ENCODE measurements around the gene LYG2. TPM values are rescaled to one million over a fixed set of nuclear protein-coding genes. Genes with fewer than 3 reads are reported as not detected.

Gene LYG2
- total RNA-seq, 2 experiments from 2014 or later: not detected

DNA sequence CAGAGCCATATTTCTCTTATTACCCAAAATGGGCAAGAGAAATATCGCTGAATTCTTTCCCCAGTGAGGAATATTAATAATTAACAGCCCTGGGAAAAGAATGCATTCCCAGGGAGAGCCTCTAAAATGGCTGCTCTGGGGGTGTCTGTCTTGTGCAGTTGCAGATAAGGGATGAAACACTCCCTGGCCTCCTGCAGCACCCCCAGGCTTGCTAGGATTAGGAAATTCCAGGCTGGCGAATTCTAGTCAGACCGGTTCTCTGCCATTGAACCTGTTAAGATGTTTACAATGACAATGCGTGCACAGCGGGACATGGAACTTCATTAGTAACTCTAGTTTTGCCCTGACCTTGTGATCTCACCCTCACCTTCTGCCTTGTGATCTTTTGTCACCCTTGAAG lies 50.0 kb downstream of the LYG2 start:
- ChIA-PET POLR2A (no interaction called here), CTCF (no interaction called here)
- Mint-ChIP-seq H3K36me3 (ENCODE audit: low read depth) (peaks cover 11% of the 10 kb centered on the region), H3K27me3 (no peaks in the 10 kb centered on the region), H3K27ac (no peak overlapping the region), H3K9me3 (no peaks in the 10 kb centered on the region), H3K4me1 (ENCODE audit: low read depth) (peaks cover 6% of the 10 kb centered on the region), H3K4me3 (no peak overlapping the region)
- peaks cover 0 to 9% of the 10 kb centered on the region in 2 experiments for H3K9me3 ChIP-seq (ENCODE audit: control insufficient read depth in 1 of 2, insufficient read depth in 1 of 2, low read length in 2 of 2)
- H3K27me3 ChIP-seq (ENCODE audit: control insufficient read depth in 1 of 2, insufficient read depth in 2 of 2, low read length in 2 of 2): no peaks in the 10 kb centered on the region
- intact Hi-C loops (cut with DNase I, micrococcal nuclease): loop anchor here in 1 of 2 experiments (10.0 kb wide), 1 partner anchor 331 kb away; no protein-coding TSS in a partner anchor
- H3K4me1 ChIP-seq (ENCODE audit: insufficient read depth, low read length): no peaks in the 10 kb centered on the region
- TF ChIP-seq CTCF (IDR thresholded peaks at IDR 0.05): no peak
- ATAC-seq (ENCODE audit: poor library complexity): no peak
- DNase-seq: no peak
- H3K4me3 ChIP-seq (ENCODE audit: low read length): no peak overlapping the region
- no peak overlapping the region for H3K27ac ChIP-seq (ENCODE audit: low read depth in 1 of 2, low read length in 2 of 2)
- no peaks in the 10 kb centered on the region for H3K36me3 ChIP-seq (ENCODE audit: insufficient read depth, low read length)

DNA sequence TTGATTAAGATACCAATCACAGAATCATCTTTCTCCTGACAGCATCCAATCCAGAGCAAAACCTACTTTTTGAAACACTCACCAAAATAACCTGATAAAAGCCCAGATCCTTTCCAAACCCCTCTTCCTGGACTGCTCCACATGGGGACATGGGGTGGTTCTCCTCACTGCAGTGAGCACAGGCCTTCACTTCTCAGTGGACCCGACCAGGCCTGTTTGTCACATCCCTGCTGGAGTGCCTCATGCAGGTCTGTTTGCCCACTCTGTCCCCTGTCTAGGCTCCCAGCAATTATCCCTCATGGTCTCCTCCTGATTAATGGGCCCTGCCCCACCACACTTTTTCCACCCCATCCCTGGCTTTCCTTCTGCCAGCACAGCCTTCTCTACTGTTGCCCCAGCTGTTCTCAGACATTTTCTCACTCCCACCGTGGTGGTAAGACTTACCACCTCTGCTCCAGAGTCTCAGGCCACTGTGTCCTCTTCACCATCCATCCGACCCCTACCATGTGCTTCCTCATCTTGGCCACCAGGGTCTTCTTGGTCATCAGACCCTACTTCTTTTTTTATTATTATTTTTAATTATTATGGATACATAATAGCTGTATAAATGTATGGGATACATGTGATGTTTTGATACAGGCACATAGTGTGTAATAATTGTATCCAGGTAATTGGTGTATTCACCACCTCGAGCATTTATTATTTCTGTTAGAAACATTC lies 53.3 kb downstream of the LYG2 start:
- peak overlapping the region; percentile 50 for H3K27ac Mint-ChIP-seq
- no peak for ATAC-seq (ENCODE audit: poor library complexity)
- Histone ChIP-seq H3K27ac (ENCODE audit: low read depth in 1 of 2, low read length in 2 of 2) (no peak overlapping the region), H3K4me1 (ENCODE audit: insufficient read depth, low read length) (no peaks in the 10 kb centered on the region), H3K9me3 (ENCODE audit: control insufficient read depth in 1 of 2, insufficient read depth in 1 of 2, low read length in 2 of 2) (peaks cover 0 to 9% of the 10 kb centered on the region in 2 experiments), H3K36me3 (ENCODE audit: insufficient read depth, low read length) (peaks cover 4% of the 10 kb centered on the region), H3K4me3 (ENCODE audit: low read length) (no peak overlapping the region), H3K27me3 (ENCODE audit: control insufficient read depth in 1 of 2, insufficient read depth in 2 of 2, low read length in 2 of 2) (no peaks in the 10 kb centered on the region)
- H3K9me3 Mint-ChIP-seq: no peaks in the 10 kb centered on the region
- POLR2A ChIA-PET: no interaction called here
- no peaks in the 10 kb centered on the region for H3K27me3 Mint-ChIP-seq
- no peak for TF ChIP-seq CTCF (IDR thresholded peaks at IDR 0.05)
- CTCF ChIA-PET: no interaction called here
- intact Hi-C loops (cut with DNase I, micrococcal nuclease): loop anchor here in 1 of 2 experiments (10.0 kb wide), 1 partner anchor 327 kb away; no protein-coding TSS in a partner anchor
- no peak for DNase-seq
- peaks cover 6% of the 10 kb centered on the region for H3K4me1 Mint-ChIP-seq (ENCODE audit: low read depth)
- H3K4me3 Mint-ChIP-seq: no peak overlapping the region
- peaks cover 12% of the 10 kb centered on the region for H3K36me3 Mint-ChIP-seq (ENCODE audit: low read depth)

- Histone ChIP-seq H3K4me3 (ENCODE audit: low read length) (no peak overlapping the region), H3K36me3 (ENCODE audit: insufficient read depth, low read length) (peaks cover 18% of the 10 kb centered on the region), H3K4me1 (ENCODE audit: insufficient read depth, low read length) (no peaks in the 10 kb centered on the region), H3K9me3 (ENCODE audit: control insufficient read depth in 1 of 2, insufficient read depth in 1 of 2, low read length in 2 of 2) (no peaks in the 10 kb centered on the region), H3K27me3 (ENCODE audit: control insufficient read depth in 1 of 2, insufficient read depth in 2 of 2, low read length in 2 of 2) (no peaks in the 10 kb centered on the region), H3K27ac (ENCODE audit: low read depth in 1 of 2, low read length in 2 of 2) (no peak overlapping the region)
- TF ChIP-seq CTCF (IDR thresholded peaks at IDR 0.05): no peak
- Mint-ChIP-seq H3K4me1 (ENCODE audit: low read depth) (peaks cover 6% of the 10 kb centered on the region), H3K27ac (peak overlapping the region; percentile 78), H3K27me3 (no peaks in the 10 kb centered on the region), H3K9me3 (no peaks in the 10 kb centered on the region), H3K4me3 (no peak overlapping the region), H3K36me3 (ENCODE audit: low read depth) (peaks cover 28% of the 10 kb centered on the region)
- POLR2A ChIA-PET: no interaction called here
- intact Hi-C loops (cut with DNase I, micrococcal nuclease): loop anchor here in 1 of 2 experiments (10.0 kb wide), 1 partner anchor 325 kb away; no protein-coding TSS in a partner anchor
- CTCF ChIA-PET: no interaction called here
- DNase-seq (no peak), ATAC-seq (ENCODE audit: poor library complexity) (no peak)
Observed at GRCh38 chr2:99200076-99200800, 55.2 kb downstream of the LYG2 start.

Measured in CD4-positive, alpha-beta T cell (primary cell).